HepG2 (cell line): ENCODE results near the gene RBBP6. TPM values are rescaled to one million over a fixed set of nuclear protein-coding genes. Genes with fewer than 3 reads are reported as not detected.
A peak's percentile ranks its signal among the peaks of the same experiment; 100 is the strongest.

Source experiments
- E2F2 ChIP-seq: sonication (generic); formaldehyde crosslinking; IDR thresholded peaks from 2 replicates; pipeline ENCODE4 v1.4.0; 2020; ENCODE audit warnings: missing genetic modification reagents, borderline replicate concordance
- LCORL ChIP-seq, 2 experiments: fragments of 450-650 bp in 1 of 2; sonication (generic) in 1 of 2; formaldehyde crosslinking in 1 of 2; IDR thresholded peaks; 2 replicates each; pipeline versions ENCODE4 v1.5.0 to v1.6.1; 2017 to 2020; ENCODE audit warnings: antibody characterized with exemption in 1 of 2, missing genetic modification reagents in 1 of 2
- MAF1 ChIP-seq: sonication (generic); formaldehyde crosslinking; IDR thresholded peaks from 2 replicates; pipeline ENCODE4 v1.5.0; 2020; ENCODE audit warnings: missing genetic modification reagents, borderline replicate concordance
- MXD3 ChIP-seq: IDR thresholded peaks from 2 replicates; pipeline ENCODE4 v1.6.1; 2016; ENCODE audit warnings: mild to moderate bottlenecking, missing biosample characterization, missing genetic modification reagents
- RAD21 ChIP-seq: fragments of 450-650 bp; formaldehyde crosslinking; IDR thresholded peaks from 2 replicates; pipeline ENCODE4 v1.5.0; 2020; ENCODE audit warnings: mild to moderate bottlenecking
- SAP130 ChIP-seq: IDR thresholded peaks from 2 replicates; pipeline ENCODE4 v1.6.1; 2016; ENCODE audit warnings: low read depth
- SMC3 ChIP-seq: IDR thresholded peaks from 2 replicates; pipeline ENCODE4 v1.6.1; 2011; ENCODE audit warnings: low read length, improper control_type of control experiment
- TBX2 ChIP-seq: sonication (generic); formaldehyde crosslinking; IDR thresholded peaks from 2 replicates; pipeline ENCODE4 v1.5.0; 2020; ENCODE audit warnings: missing genetic modification reagents, mild to moderate bottlenecking, borderline replicate concordance
- TCF7L2 ChIP-seq: IDR thresholded peaks from 2 replicates; pipeline ENCODE4 v1.6.1; 2011; ENCODE audit warnings: mild to moderate bottlenecking, low read depth, low read length, moderate library complexity
- TSC22D2 ChIP-seq: sonication (generic); formaldehyde crosslinking; IDR thresholded peaks from 2 replicates; pipeline ENCODE4 v1.5.1; 2020; ENCODE audit warnings: missing genetic modification reagents, mild to moderate bottlenecking, borderline replicate concordance
- XRCC5 ChIP-seq: fragments of 200-400 bp; formaldehyde crosslinking; optimal IDR thresholded peaks from 2 replicates; pipeline ENCODE3; 2017; ENCODE audit warnings: mild to moderate bottlenecking, low read length
- ZBTB25 ChIP-seq: IDR thresholded peaks from 2 replicates; pipeline ENCODE4 v1.6.1; 2018; ENCODE audit warnings: missing genetic modification reagents
- ZBTB39 ChIP-seq: sonication (generic); formaldehyde crosslinking; IDR thresholded peaks from 2 replicates; pipeline ENCODE4 v1.5.0; 2020; ENCODE audit warnings: missing genetic modification reagents
- ZKSCAN8 ChIP-seq: IDR thresholded peaks from 2 replicates; pipeline ENCODE4 v1.6.1; 2016; ENCODE audit warnings: borderline replicate concordance, missing genetic modification reagents, missing compliant biosample characterization
- ZNF121 ChIP-seq: sonication (generic); formaldehyde crosslinking; IDR thresholded peaks from 2 replicates; pipeline ENCODE4 v1.5.0; 2020; ENCODE audit warnings: mild to moderate bottlenecking, missing genetic modification reagents
- ZNF414 ChIP-seq: sonication (generic); formaldehyde crosslinking; IDR thresholded peaks from 2 replicates; pipeline ENCODE4 v1.5.0; 2020; ENCODE audit warnings: missing genetic modification reagents
- ZNF598 ChIP-seq: sonication (generic); formaldehyde crosslinking; IDR thresholded peaks from 2 replicates; pipeline ENCODE4 v1.5.1; 2020; ENCODE audit warnings: mild to moderate bottlenecking, missing genetic modification reagents, borderline replicate concordance
- ZNF652 ChIP-seq: IDR thresholded peaks from 2 replicates; pipeline ENCODE4 v1.6.1; 2016; ENCODE audit warnings: low read depth, borderline replicate concordance
- ZNF7 ChIP-seq: IDR thresholded peaks from 2 replicates; pipeline ENCODE4 v1.6.1; 2016; ENCODE audit warnings: missing biosample characterization, missing genetic modification reagents
- ZNF775 ChIP-seq: sonication (generic); formaldehyde crosslinking; IDR thresholded peaks from 2 replicates; pipeline ENCODE4 v1.4.0; 2020; ENCODE audit warnings: missing genetic modification reagents, mild to moderate bottlenecking, moderate library complexity, borderline replicate concordance
- polyA plus RNA-seq, 8 experiments: library from polyadenylated mRNA; depleted of rRNA in 3 of 8; stranded (reverse) in 7 of 8; unstranded in 1 of 8; fragments of >200 nt; fragmentation: Illumina TruSeq in 4 of 8; extraction: Trizol in 4 of 8; gene quantifications; 2 replicates each; pipeline versions ENCODE4 v1.2.1 to v1.2.3, GENCODE V29; 2011 to 2016; ENCODE audit warnings: low read depth in 4 of 8, missing spikeins in 1 of 8, mixed read lengths in 1 of 8; ENCODE audit not compliant: insufficient read depth in 1 of 8
- total RNA-seq, 5 experiments: library from RNA; depleted of rRNA; stranded (reverse); fragments of >200 nt; fragmentation: Illumina TruSeq; extraction: Trizol; gene quantifications; 2 replicates each; pipeline ENCODE4 v1.2.3, GENCODE V29; 2016; ENCODE audit warnings: low read depth in 1 of 5

Gene RBBP6
- total and polyA plus RNA-seq, 2 of the 13 experiments (the other 11 are each of a cell fraction or from before 2014, with no cell fraction given), result 37.1 to 70.9 TPM

GRCh38 chr16:24516900-24517669, 22.3 kb upstream of the RBBP6 start (continued):
- TF ChIP-seq ZBTB39 (peak; percentile 75; the same call in 1 of the 2 replicates), XRCC5 (peak; percentile 87), ZNF775 (CRISPR knock-in tag) (no peak), ZNF652 (0 out of 2 replicates have a peak, but pooled peaks have one; percentile 44), TBX2 (CRISPR knock-in tag) (peak; percentile 31; the same call in 1 of the 2 replicates), ZNF121 (CRISPR knock-in tag) (peak; percentile 82), ZNF7 (CRISPR knock-in tag) (no peak), SAP130 (peak; percentile 60), TSC22D2 (CRISPR knock-in tag) (no peak), SMC3 (peak; percentile 96), LCORL (IDR thresholded peaks at IDR 0.05) (no peak), LCORL (CRISPR knock-in tag; IDR thresholded peaks at IDR 0.05) (peak; percentile 52), TCF7L2 (no peak), ZNF414 (CRISPR knock-in tag) (0 out of 2 replicates have a peak, but pooled peaks have one; percentile 37), MAF1 (CRISPR knock-in tag) (no peak), MXD3 (CRISPR knock-in tag) (no peak), ZBTB25 (peak; percentile 48; the same call in 1 of the 2 replicates), RAD21 (CRISPR knock-in tag) (peak; percentile 83), E2F2 (CRISPR knock-in tag) (0 out of 2 replicates have a peak, but pooled peaks have one; percentile 7), ZKSCAN8 (CRISPR knock-in tag) (no peak), ZNF598 (CRISPR knock-in tag) (no peak)
